Pancreas (tissue), 10 donors: ENCODE data around the gene ASXL2. TPM values are rescaled to one million over a fixed set of nuclear protein-coding genes. Genes with fewer than 3 reads are reported as not detected.
"Not testable (repeated sequence)": the region's sequence is repeated elsewhere in the genome, so short reads cannot be mapped to it uniquely, and the experiment has no call there.

Source experiments
- ATAC-seq, 4 donors: fragments of 200-7000 bp; cut with Tn5 transposase; one replicate each; pipeline versions ENCODE4 v1.8.0 to v1.9.1; 2020; ENCODE audit warnings: mild to moderate bottlenecking in 4 of 4, moderate library complexity in 4 of 4
- DNase-seq, 6 donors: peaks; one replicate each; pipeline ENCODE4 v3.0.0-alpha.2; 2020
- FAIRE-seq: peaks from 2 replicates; lab custom pipeline; 2012; peaks lifted over from hg19 to GRCh38; lab: Jason Lieb, UNC
- H3K27ac ChIP-seq, 4 donors: fragments of 200-600 bp; sonication (generic); 1 replicate in 3 of 4; 2 replicates in 1 of 4; pipeline versions ENCODE4 v1.5.0 to v1.8.0; 2020
- H3K27me3 ChIP-seq, 4 donors: fragments of 200-600 bp; one replicate each; pipeline ENCODE4 v1.8.0; 2021
- H3K36me3 ChIP-seq, 3 donors: fragments of 200-600 bp; sonication (generic) in 1 of 3; one replicate each; pipeline versions ENCODE4 v1.5.0 to v1.8.0; 2020 to 2021
- H3K4me1 ChIP-seq, 3 donors: fragments of 200-600 bp; one replicate each; pipeline ENCODE4 v1.8.0; 2021
- H3K4me3 ChIP-seq, 4 donors: fragments of 200-600 bp; sonication (generic) in 2 of 4; one replicate each; pipeline versions ENCODE4 v1.5.0 to v1.8.0; 2020 to 2021
- H3K9me3 ChIP-seq, 4 donors: fragments of 200-600 bp; one replicate each; pipeline ENCODE4 v1.8.0; 2021
- CTCF ChIP-seq, 4 donors: fragments of 200-600 bp; sonication (generic) in 3 of 4; IDR thresholded peaks; one replicate each; pipeline versions ENCODE4 v1.5.0 to v1.8.0; 2021; ENCODE audit warnings: antibody characterized with exemption in 4 of 4
- WGBS, 2 donors: extraction: QIAGEN DNeasy Blood & Tissue Kit; methylation state at CpG; one replicate each; pipeline ENCODE4 v1.1.7; 2013; 5-methylcytosine and 5-hydroxymethylcytosine counted together
- intact Hi-C, 3 donors: fragments of 100-400 bp; cut with DNase I; formaldehyde crosslinking; loops; one replicate each; pipeline versions ENCODE4 v1.11.1 to v1.14.2; 2022
- polyA plus RNA-seq, 2 donors: library from polyadenylated mRNA; stranded (reverse); fragments of 200-250 nt; gene quantifications; one replicate each; pipeline ENCODE4 v1.2.3, GENCODE V29; 2013
- total RNA-seq, 6 donors: library from RNA; stranded (reverse); fragmentation: NEBNext Ultra II Directional in 4 of 6; extraction: Animal tissue kit (Norgen Biotek cat#: 25700) in 4 of 6; gene quantifications; one replicate each; pipeline versions ENCODE4 v1.2.1 to v1.2.4, GENCODE V29; 2021 to 2023
- donor health status: healthy with polysubstance abuse.
- donor health status: DM: no; HTN: no; CAD: no; lungs with moderate emphysema.
- donor health status: DM: no; HTN: no; CAD: no.
- donor health status: control.
- donor health status: control.
- donor health status: Bipolar disorder and iron deficiency.
- donor health status: DM: yes; HTN: yes; CAD: no.
- donor health status: DM: no; HTN: no; CAD: no.
- donor health status: DM: no; HTN: no; CAD: no.
- donor health status: DM: yes; HTN: yes; CAD: no.

Gene ASXL2
- total and polyA plus RNA-seq, 8 donors: 1.6 to 21.7 (median 9.5) TPM

GRCh38 chr2:25833566-25833965 is 44.7 kb downstream of the ASXL2 start:
- Histone ChIP-seq H3K27me3 (no peaks in the 10 kb centered on the region), H3K9me3 (no peaks in the 10 kb centered on the region), H3K36me3 (no peaks in the 10 kb centered on the region), H3K4me1 (peaks cover 0 to 14% (median 7%) of the 10 kb centered on the region in 3 donors), H3K4me3 (no peak overlapping the region), H3K27ac (no peak overlapping the region)
- TF ChIP-seq CTCF (IDR thresholded peaks at IDR 0.05): no peak
- intact Hi-C loops: no loop called here
- ATAC-seq (no peak), FAIRE-seq (no peak), DNase-seq (no peak)
- 95 to 96% methylated on average over 2 of the region's 2 CpGs for WGBS, 2 donors

DNA sequence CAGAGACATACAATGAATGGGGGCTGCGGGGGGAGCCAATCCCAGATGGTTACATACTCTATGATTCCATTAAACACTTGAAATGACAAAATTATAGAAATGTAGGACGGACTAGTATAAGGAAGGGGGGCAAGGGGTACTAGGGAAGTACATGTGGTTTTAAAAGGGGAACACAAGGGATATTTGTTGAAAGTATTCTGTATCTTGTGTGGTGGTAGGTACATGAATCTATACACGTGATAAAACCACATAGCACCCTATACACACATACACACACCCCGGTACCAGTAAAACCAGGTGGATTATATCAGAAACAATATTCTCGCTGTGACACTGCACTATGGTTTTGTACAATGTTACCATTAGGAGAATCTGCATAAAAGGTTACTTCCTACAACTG is 45.4 kb downstream of the ASXL2 start:
- intact Hi-C loops: no loop called here
- DNase-seq (no peak), ATAC-seq (no peak), FAIRE-seq (no peak)
- Histone ChIP-seq H3K9me3 (no peaks in the 10 kb centered on the region), H3K27ac (no peak overlapping the region), H3K36me3 (no peaks in the 10 kb centered on the region), H3K27me3 (no peaks in the 10 kb centered on the region), H3K4me3 (no peak overlapping the region), H3K4me1 (peaks cover 0 to 14% (median 7%) of the 10 kb centered on the region in 3 donors)
- 88 to 89% methylated on average over 5 of the region's 5 CpGs for WGBS, 2 donors
- no peak for TF ChIP-seq CTCF (IDR thresholded peaks at IDR 0.05)

- intact Hi-C loops: no loop called here
- Histone ChIP-seq H3K4me1 (peaks cover 0 to 14% (median 7%) of the 10 kb centered on the region in 3 donors), H3K27me3 (no peaks in the 10 kb centered on the region), H3K9me3 (no peaks in the 10 kb centered on the region), H3K27ac (no peak overlapping the region), H3K4me3 (no peak overlapping the region), H3K36me3 (no peaks in the 10 kb centered on the region)
- FAIRE-seq: no peak
- no peak for ATAC-seq
- DNase-seq: no peak
- WGBS, 2 donors: 94 to 98% methylated on average over 3 of the region's 3 CpGs
- TF ChIP-seq CTCF (IDR thresholded peaks at IDR 0.05): no peak
Observed at GRCh38 chr2:25831746-25832449, 46.4 kb downstream of the ASXL2 start.

- Histone ChIP-seq H3K9me3 (no peaks in the 10 kb centered on the region), H3K27ac (no peak overlapping the region), H3K4me3 (no peak overlapping the region), H3K27me3 (no peaks in the 10 kb centered on the region), H3K36me3 (no peaks in the 10 kb centered on the region), H3K4me1 (peaks cover 0 to 14% (median 7%) of the 10 kb centered on the region in 3 donors)
- ATAC-seq (peak in 3 of 4 donors; percentile 25 to 35 (median 34)), FAIRE-seq (no peak), DNase-seq (no peak)
- no peak for TF ChIP-seq CTCF (IDR thresholded peaks at IDR 0.05)
- WGBS, 2 donors: 78 to 79% methylated on average over 2 of the region's 2 CpGs
- intact Hi-C loops: no loop called here
Observed at GRCh38 chr2:25829828-25830227, 48.5 kb downstream of the ASXL2 start.

DNA sequence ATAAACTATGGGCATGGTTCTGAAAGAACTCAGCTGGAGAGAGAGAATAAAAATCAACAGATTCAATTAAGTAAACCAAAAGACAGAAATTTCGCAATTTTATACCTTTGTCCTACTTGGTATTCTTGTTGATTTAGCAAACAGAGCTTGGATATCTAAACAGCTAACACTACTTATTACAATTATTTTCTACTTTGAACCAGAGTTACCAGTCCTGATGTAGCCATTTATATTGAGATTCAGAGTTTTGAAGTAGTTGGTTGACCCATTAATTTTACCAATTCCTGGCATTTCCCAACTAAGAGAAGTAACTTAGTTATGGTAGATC is 48.9 kb downstream of the ASXL2 start:
- DNase-seq: no peak
- peak; percentile 53 to 58 (median 56) for ATAC-seq
- Histone ChIP-seq H3K4me3 (no peak overlapping the region), H3K27me3 (no peaks in the 10 kb centered on the region), H3K36me3 (no peaks in the 10 kb centered on the region), H3K4me1 (peaks cover 0 to 14% (median 7%) of the 10 kb centered on the region in 3 donors), H3K9me3 (no peaks in the 10 kb centered on the region), H3K27ac (no peak overlapping the region)
- 33 to 36% methylated on average over 1 of the region's 1 CpG for WGBS, 2 donors
- no peak for TF ChIP-seq CTCF (IDR thresholded peaks at IDR 0.05)
- intact Hi-C loops: no loop called here
- no peak for FAIRE-seq

GRCh38 chr2:25828532-25829376 is 49.5 kb downstream of the ASXL2 start:
- peaks cover 0 to 14% (median 7%) of the 10 kb centered on the region in 3 donors for H3K4me1 ChIP-seq
- DNase-seq, FAIRE-seq, H3K4me3 ChIP-seq, intact Hi-C loops, H3K27me3 ChIP-seq, H3K36me3 ChIP-seq, H3K27ac ChIP-seq, H3K9me3 ChIP-seq: not testable (repeated sequence)
- WGBS, 2 donors: 80 to 81% methylated on average over 7 of the region's 7 CpGs
- peak; percentile 35 to 63 (median 44) for ATAC-seq
